K562 (cell line): ENCODE results near the gene GATB.

ENCODE experiments used
- TF ChIP-seq, protein P1 (sequence below): fragments of 250-450 bp; sonication (Bioruptor Pico); IDR thresholded peaks from 2 replicates; pipeline ENCODE4 v1.5.0; 2020; ENCODE audit warnings: mild to moderate bottlenecking, borderline replicate concordance
- TF ChIP-seq, protein P2 (sequence below), 3 experiments: IDR thresholded peaks in 2 of 3; conservative IDR thresholded peaks in 1 of 3; 2 replicates each; pipeline ENCODE4 v1.5.1; 2011 to 2012; ENCODE audit warnings: low read length in 3 of 3, mild to moderate bottlenecking in 3 of 3, control low read depth in 2 of 3, improper control_type of control experiment in 1 of 3, inconsistent platforms in 1 of 3, low read depth in 1 of 3, mixed read lengths in 1 of 3, moderate library complexity in 1 of 3; ENCODE audit not compliant: insufficient read depth in 2 of 3
- TF ChIP-seq, protein P3 (sequence below), 2 experiments: fragments of 450-650 bp in 1 of 2; sonication (generic) in 1 of 2; formaldehyde crosslinking in 1 of 2; IDR thresholded peaks in 1 of 2; conservative IDR thresholded peaks in 1 of 2; 2 replicates each; pipeline versions ENCODE4 v1.6.1 to v1.8.1; 2016 to 2023; ENCODE audit warnings: mild to moderate bottlenecking in 2 of 2, moderate library complexity in 2 of 2, inconsistent platforms in 1 of 2, missing genetic modification reagents in 1 of 2

DNA sequence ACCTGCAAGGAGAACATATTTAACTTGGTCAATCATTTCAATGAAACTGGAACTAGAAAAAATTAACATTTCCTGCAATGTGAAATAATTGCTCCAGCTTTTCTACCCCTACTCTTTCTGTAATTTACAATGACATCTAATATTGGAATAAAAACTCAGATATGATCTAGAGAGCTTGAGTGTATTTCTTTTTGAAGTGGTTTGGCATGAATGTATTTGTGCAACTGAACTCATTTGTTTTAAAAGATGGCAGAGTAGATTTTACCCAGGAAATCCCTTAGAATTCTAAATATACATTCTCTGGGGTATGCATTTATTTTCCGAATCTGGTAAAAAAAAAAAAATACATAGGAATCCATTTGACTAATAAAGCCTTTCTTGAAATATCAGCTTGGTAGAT lies 21.5 kb upstream of the GATB start:
- TF ChIP-seq, protein P1, sequence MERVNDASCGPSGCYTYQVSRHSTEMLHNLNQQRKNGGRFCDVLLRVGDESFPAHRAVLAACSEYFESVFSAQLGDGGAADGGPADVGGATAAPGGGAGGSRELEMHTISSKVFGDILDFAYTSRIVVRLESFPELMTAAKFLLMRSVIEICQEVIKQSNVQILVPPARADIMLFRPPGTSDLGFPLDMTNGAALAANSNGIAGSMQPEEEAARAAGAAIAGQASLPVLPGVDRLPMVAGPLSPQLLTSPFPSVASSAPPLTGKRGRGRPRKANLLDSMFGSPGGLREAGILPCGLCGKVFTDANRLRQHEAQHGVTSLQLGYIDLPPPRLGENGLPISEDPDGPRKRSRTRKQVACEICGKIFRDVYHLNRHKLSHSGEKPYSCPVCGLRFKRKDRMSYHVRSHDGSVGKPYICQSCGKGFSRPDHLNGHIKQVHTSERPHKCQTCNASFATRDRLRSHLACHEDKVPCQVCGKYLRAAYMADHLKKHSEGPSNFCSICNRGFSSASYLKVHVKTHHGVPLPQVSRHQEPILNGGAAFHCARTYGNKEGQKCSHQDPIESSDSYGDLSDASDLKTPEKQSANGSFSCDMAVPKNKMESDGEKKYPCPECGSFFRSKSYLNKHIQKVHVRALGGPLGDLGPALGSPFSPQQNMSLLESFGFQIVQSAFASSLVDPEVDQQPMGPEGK (CRISPR knock-in tag): no peak
- TF ChIP-seq, protein P2, sequence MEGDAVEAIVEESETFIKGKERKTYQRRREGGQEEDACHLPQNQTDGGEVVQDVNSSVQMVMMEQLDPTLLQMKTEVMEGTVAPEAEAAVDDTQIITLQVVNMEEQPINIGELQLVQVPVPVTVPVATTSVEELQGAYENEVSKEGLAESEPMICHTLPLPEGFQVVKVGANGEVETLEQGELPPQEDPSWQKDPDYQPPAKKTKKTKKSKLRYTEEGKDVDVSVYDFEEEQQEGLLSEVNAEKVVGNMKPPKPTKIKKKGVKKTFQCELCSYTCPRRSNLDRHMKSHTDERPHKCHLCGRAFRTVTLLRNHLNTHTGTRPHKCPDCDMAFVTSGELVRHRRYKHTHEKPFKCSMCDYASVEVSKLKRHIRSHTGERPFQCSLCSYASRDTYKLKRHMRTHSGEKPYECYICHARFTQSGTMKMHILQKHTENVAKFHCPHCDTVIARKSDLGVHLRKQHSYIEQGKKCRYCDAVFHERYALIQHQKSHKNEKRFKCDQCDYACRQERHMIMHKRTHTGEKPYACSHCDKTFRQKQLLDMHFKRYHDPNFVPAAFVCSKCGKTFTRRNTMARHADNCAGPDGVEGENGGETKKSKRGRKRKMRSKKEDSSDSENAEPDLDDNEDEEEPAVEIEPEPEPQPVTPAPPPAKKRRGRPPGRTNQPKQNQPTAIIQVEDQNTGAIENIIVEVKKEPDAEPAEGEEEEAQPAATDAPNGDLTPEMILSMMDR (IDR thresholded peaks at IDR 0.05 in 2 of 3, conservative IDR thresholded peaks at IDR 0.05 in 1 of 3; ENCODE audit: insufficient read depth in 2 of 3, low read depth in 1 of 3, low read length in 3 of 3): no peak
- TF ChIP-seq, protein P3, sequence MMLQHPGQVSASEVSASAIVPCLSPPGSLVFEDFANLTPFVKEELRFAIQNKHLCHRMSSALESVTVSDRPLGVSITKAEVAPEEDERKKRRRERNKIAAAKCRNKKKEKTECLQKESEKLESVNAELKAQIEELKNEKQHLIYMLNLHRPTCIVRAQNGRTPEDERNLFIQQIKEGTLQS (IDR thresholded peaks at IDR 0.05): no peak
- TF ChIP-seq, protein P3 (CRISPR knock-in tag; conservative IDR thresholded peaks at IDR 0.05): no peak
